Kidney epithelial cell (primary cell): Measurements from ENCODE around the gene DPYD. TPM values are rescaled to one million over a fixed set of nuclear protein-coding genes. Genes with fewer than 3 reads are reported as not detected.
A peak's percentile ranks its signal among the peaks of the same experiment; 100 is the strongest.

ENCODE experiments used
- DNase-seq: peaks from one replicate; pipeline ENCODE4 v3.0.0-alpha.2; 2010; ENCODE audit warnings: low read depth
- H3K27me3 ChIP-seq: 2 replicates; pipeline ENCODE4 v1.6.0; 2011; ENCODE audit warnings: low read length; ENCODE audit not compliant: control insufficient read depth, insufficient read depth
- H3K36me3 ChIP-seq: 2 replicates; pipeline ENCODE4 v1.5.1; 2011; ENCODE audit warnings: low read length; ENCODE audit not compliant: control insufficient read depth, insufficient read depth
- H3K4me3 ChIP-seq: 2 replicates; pipeline ENCODE4 v1.5.1; 2011; ENCODE audit warnings: low read depth, mild to moderate bottlenecking, control low read depth, low read length
- total RNA-seq: library from RNA; depleted of rRNA; stranded (reverse); fragments of >200 nt; gene quantifications from 2 replicates; pipeline ENCODE4 v1.2.3, GENCODE V29; 2015
- TF ChIP-seq, protein P1 (sequence below): IDR thresholded peaks from 2 replicates; pipeline ENCODE4 v1.5.1; 2011; ENCODE audit warnings: mild to moderate bottlenecking, moderate library complexity, low read length, control low read depth, inconsistent platforms; ENCODE audit not compliant: insufficient read depth, poor library complexity, severe bottlenecking

Gene DPYD
- total RNA-seq, 1 donor from 2014 or later: 1.6 TPM

GRCh38 chr1:97489834-97490233, 431.0 kb downstream of the DPYD start:
- no peak overlapping the region for H3K4me3 ChIP-seq
- peak; percentile 19 for DNase-seq
- TF ChIP-seq, protein P1, sequence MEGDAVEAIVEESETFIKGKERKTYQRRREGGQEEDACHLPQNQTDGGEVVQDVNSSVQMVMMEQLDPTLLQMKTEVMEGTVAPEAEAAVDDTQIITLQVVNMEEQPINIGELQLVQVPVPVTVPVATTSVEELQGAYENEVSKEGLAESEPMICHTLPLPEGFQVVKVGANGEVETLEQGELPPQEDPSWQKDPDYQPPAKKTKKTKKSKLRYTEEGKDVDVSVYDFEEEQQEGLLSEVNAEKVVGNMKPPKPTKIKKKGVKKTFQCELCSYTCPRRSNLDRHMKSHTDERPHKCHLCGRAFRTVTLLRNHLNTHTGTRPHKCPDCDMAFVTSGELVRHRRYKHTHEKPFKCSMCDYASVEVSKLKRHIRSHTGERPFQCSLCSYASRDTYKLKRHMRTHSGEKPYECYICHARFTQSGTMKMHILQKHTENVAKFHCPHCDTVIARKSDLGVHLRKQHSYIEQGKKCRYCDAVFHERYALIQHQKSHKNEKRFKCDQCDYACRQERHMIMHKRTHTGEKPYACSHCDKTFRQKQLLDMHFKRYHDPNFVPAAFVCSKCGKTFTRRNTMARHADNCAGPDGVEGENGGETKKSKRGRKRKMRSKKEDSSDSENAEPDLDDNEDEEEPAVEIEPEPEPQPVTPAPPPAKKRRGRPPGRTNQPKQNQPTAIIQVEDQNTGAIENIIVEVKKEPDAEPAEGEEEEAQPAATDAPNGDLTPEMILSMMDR: no peak
- no peaks in the 10 kb centered on the region for H3K27me3 ChIP-seq
- H3K36me3 ChIP-seq: no peaks in the 10 kb centered on the region

DNA sequence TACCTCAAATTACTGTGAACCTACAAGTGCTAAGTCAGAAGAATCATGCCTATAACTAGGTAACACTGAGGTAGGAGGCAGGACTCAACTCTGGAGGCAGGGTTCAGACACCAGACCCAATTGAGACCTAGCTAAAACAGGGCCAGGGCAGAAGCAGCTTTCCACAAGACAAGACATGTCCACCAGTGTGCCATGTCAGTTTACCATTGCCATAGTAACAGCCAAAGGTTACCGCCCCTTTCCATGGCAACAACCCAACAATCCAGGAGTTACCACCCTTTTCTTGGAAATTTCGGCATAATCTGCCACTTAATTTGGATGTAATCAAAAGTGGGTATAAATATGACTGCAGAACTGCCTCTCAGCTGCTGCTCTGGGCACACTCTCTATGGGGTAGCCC, 432.3 kb downstream of the DPYD start:
- TF ChIP-seq, protein P1: no peak
- Histone ChIP-seq H3K36me3 (no peaks in the 10 kb centered on the region), H3K27me3 (no peaks in the 10 kb centered on the region), H3K4me3 (no peak overlapping the region)
- no peak for DNase-seq

- H3K27me3 ChIP-seq: no peaks in the 10 kb centered on the region
- H3K4me3 ChIP-seq: no peak overlapping the region
- no peak for DNase-seq
- TF ChIP-seq, protein P1: no peak
- H3K36me3 ChIP-seq: no peaks in the 10 kb centered on the region
Measured at GRCh38 chr1:97482022-97482421, 438.8 kb downstream of the DPYD start.

- H3K27me3 ChIP-seq: no peaks in the 10 kb centered on the region
- no peak overlapping the region for H3K4me3 ChIP-seq
- no peaks in the 10 kb centered on the region for H3K36me3 ChIP-seq
- TF ChIP-seq, protein P1: no peak
- no peak for DNase-seq
Measured at GRCh38 chr1:97467445-97467844, 453.4 kb downstream of the DPYD start.

- DNase-seq: no peak
- H3K27me3 ChIP-seq: no peaks in the 10 kb centered on the region
- H3K36me3 ChIP-seq: no peaks in the 10 kb centered on the region
- TF ChIP-seq, protein P1: no peak
- no peak overlapping the region for H3K4me3 ChIP-seq
Measured at GRCh38 chr1:97464305-97464704, 456.5 kb downstream of the DPYD start.

DNA sequence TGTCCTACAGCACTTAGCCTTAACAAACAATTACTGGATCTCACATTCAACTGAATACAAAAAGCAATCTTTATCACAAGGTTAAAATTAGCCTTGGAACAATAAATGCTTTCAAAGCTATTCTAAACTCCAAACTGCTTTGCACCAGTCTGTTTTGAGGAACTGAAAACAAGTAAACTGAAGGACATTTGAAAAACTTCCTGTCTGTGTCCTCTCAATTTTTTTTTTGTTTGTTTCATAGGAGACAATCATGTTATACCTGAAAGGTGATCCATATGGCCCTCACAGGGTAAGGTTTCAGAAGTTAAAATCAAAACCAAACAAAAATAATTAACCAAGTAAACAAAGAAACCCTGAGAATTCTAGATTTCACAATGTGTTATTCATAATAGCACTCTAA, 459.1 kb downstream of the DPYD start:
- Histone ChIP-seq H3K27me3 (no peaks in the 10 kb centered on the region), H3K36me3 (no peaks in the 10 kb centered on the region), H3K4me3 (no peak overlapping the region)
- TF ChIP-seq, protein P1: no peak
- no peak for DNase-seq
